Raji (cell line): ENCODE measurements around the gene SRSF4.

Experiments
- POLR2A ChIP-seq: IDR thresholded peaks from 2 replicates; pipeline ENCODE4 v1.6.1; 2011; ENCODE audit warnings: low read depth, low read length, control low read depth; ENCODE audit not compliant: insufficient read depth

SRSF4 gene

DNA sequence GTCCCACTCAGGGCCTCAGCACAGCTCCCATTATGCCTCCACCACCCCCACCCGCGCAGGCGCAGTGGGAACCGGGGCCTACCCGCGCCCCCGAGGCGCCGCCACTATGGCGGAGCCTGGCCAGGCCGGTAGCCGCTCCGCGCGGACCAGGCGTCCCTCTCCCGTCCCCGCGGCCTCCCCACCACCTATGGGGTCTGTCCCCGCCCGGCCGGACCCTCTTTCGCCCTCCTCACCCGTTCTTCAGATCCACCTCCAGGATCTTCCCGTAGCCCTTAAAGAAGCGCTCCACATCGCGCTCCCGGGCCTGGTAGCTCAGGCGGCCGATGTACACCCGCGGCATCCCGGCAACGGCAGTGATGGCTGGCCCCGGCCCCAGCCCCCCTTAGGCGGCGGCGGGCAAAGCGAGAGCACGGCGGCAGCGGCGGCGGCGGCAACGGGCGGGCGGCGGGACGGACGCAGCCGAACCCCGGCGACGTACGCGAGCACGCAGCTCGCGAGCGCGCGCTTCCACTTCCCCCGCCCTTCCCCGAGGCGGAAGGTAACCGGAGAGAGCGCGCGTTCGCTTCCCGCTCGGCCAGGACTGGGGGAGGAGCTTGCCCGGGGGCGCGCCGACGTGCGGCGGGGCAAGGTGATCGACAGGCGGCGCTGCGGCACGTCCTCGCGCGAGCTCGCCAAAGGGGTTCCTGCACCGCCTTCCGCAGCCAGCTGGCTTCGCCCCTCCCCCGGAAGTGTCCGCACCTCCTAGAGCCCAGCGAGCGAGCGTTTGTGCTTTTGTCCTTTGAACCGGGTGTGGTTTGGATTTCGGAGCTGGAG is at the start of gene SRSF4:
TSS of gene SRSF4 (minus strand) at position 488 of the 813 bp plus-strand sequence. CDS start at position 340, 148 bp downstream.
- peak; percentile 84 for TF ChIP-seq POLR2A

DNA sequence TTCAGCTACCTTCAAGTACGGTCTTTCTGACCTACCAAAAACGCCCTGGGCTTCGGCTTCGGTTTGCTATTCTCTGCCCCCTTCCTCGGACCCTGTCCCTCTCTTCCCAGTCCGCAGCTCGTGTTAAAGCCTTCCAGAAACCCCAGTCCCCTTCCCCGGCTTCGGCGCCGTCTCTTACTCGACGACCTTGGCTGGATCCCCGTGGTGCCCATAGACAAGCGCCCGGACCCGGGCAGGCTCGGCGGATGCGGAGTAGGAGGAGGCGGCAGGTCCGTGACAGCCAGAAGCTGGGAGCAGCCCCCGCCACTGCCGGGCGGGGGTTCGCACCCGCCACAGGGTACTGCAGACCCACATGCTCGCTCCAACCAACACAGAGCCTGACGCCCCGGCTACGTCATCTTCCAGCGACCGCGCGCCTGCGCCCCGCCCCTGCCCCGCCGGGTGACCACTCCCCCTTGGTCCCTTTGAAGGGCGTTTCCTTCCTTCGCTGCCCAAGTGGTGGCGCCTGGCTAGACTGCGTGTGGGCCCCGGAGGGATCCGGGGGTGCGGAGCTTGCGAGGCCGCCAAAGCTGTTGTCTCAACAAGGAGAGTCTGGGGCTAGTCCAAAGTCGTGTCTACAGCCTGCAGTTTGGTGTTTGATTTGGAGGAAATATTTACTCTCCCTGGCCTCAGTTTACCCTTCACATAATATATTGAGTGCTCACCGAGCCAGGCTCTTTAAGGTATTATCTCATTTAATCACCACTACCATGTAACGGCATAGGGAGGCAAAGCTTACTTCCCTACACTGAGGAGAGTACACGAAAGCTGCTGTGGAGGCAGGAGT is 49.1 kb upstream of the SRSF4 start, which contains the start of gene MECR:
TSS of gene MECR (minus strand) at position 382 of the 826 bp plus-strand sequence. CDS start at position 354, 28 bp downstream.
- peak; percentile 97 for TF ChIP-seq POLR2A

DNA sequence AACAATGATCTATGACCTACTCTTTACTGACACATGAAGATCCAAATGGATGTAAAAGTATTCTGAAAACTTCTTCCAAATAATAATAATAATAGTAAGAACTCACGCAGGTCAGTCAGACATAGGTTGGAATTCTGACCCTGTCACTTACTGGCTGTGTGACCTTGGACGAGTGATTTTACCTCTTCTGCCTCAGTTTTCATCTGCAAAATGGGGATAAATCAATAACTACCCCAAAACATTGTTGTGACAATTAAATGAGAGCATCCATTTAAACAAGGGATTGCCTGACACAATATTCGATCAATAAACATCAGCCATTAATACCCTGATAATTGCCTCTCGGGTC is 48.5 kb upstream of the SRSF4 start:
- no peak for TF ChIP-seq POLR2A

DNA sequence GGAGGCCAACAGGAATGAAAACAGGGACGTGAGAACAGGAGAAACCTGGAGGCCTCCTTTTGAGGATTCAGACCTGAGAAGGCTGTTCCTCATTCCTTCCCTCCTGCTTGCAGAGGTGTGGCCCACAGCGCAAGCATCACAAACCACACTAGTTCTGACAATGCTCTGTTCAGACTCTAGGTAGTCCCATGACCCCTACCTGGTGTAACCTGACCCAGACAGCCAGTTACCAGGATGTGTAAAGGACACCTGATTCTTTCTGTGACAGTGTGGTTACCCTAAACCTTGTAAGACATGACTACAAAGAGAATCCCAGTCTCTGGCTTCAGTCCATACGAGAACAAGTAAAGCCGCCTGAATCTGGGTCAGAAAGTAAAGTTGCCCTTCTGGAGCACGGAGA is 45.8 kb upstream of the SRSF4 start:
- no peak for TF ChIP-seq POLR2A

DNA sequence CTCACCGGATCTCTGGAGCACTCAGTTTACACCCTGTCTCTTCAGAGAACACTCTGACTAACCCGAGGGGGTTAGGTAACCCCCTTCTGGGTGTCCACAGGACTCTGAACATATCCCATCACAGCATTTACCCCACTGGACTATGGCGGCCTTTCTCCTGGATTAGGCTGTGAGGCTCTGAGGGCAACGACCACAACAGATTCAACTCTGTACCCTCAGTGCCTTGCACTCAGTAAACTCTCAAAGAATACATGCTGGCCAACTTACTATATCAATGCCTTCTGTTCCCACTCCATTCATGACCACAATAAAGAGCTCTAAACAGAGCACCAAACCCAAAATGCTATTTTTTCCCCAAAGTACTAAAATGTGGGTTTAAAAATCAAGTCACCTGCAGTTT is 43.7 kb upstream of the SRSF4 start:
- TF ChIP-seq POLR2A: no peak

DNA sequence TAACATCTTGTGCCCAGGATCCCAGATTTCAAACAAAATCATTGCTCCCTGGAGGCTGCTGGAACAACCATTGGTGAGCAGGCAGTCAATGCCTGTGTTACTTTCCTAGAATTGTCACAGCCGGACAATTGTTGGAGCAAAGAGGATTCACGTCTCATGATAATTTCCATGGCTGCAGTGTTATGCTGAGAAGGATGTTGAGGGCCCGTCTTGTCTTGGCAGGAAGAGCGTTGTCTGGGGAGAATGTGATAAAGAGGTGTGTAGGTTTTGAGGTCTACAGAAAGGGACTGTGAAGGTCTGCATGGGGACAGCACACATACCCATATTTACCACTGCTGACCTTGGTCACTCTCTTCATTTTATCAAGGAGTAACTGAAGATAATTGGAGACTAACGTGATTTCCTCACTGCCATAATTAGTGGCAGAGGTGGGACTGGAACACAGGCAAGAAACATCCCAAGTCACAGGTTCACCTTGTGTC is 42.7 kb upstream of the SRSF4 start:
- no peak for TF ChIP-seq POLR2A

DNA sequence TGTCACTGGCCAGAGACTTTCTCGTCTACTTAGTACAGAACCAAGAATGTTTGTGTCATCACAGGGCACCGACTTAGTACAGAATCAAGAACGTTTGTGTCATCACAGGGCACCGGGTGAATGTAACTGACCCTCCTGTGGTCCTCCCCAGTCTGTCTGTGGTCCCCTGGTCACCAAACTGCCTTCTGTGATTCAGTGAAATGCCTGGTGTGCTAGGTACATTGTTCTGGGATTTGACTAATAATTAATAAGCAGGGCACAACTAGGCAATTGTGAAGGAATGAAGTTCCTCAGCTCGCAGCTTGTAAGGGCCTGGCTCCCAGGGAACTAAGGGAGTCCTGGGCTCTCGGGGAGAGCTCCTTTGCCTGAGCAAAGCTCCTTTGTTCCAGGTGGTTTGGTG is 41.8 kb upstream of the SRSF4 start:
- no peak for TF ChIP-seq POLR2A

DNA sequence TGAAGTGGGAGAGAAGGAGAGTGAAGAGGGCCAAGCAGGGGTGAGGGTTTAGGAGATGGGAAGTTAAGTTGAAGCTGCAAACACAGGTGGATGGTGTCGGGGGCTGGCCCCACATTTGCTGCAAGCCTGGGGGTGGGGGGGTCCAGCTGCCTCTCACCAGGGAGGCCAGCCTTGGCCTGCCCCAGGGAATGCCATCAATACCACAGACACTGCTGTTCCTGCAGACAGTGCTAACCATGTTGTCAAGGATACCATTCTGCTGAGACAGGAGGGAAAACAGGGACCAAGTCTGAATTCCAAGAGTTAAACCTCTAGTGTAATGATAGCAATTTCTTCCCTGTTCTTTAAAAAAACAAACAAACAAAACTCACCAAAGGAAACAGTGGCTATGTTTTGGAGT is 41.0 kb upstream of the SRSF4 start:
- no peak for TF ChIP-seq POLR2A

DNA sequence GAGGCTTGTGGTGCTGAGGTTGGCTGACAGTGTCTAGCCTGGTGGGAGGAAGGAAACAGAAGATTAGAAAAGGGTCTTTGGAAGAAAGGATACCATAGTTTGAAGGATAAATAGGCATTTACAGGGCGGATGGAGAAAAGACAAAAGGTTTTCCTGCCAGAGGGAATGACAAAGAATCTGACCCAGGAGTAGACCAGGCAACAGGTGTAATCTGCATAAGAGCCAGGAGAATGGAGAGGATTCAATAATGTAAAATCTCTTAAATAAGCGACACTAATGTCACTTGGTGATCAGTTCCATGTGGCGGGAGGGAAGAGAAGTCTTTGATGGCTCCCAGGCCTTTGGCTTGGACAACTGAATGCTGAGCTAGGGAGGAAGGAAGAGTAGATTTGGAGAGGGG is 39.6 kb upstream of the SRSF4 start:
- TF ChIP-seq POLR2A: no peak

DNA sequence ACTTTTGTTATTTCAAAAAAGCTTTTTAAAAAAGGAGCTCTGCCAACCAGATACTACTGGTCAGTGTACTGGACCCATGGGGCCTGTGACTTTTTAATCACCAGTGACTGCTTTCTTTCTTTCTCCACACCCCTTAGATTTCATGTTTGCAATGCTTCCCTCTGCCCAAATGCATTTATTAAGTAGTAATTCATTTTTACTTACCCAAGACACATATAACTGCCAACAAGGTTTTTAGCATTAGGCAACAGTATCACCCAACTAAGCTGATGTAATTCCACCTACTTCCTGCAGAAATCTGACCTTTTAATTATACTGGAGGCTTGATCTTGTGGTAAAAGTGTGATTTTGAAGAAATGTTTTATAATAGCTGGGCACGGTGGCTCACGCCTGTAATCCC is 36.5 kb upstream of the SRSF4 start:
- no peak for TF ChIP-seq POLR2A

DNA sequence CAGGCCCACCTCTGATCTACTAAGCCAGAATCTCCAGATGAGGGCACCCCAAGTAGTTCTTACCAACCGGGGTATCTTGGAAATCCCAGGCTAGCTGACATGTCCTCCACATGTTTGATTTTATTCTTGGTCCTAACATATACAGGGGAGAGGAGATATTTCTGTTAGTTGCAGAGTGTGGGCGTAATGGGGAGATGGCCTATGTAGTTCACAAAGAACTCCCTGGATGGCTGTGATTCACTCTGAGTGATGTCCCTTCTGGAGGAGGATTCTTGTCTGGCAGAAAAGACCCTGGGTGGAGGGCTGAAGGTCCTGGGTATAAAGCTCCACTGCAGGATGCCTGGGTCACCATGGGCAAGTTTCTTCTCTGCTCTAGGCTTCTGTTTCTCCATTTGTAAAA is 35.9 kb upstream of the SRSF4 start:
- no peak for TF ChIP-seq POLR2A

DNA sequence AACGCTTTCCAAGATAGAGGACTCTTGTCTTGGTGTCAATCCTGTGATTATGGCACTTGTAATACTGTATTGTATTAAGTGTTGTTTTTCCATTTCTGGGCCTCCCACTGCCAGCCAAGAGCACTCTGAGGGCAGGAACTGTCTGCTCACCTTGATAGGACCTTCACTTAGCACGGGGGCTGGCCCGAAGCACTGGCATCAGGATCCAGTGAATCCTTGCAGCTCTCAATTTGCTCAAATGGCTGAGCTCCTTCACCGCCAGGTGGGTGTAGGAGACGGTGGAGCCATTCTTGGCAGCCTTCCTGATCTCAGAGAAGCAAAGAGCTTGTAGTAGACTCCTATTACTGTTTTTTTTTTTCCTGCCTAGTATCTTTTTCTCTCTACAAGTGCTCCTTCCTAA is 31.4 kb upstream of the SRSF4 start:
- no peak for TF ChIP-seq POLR2A

DNA sequence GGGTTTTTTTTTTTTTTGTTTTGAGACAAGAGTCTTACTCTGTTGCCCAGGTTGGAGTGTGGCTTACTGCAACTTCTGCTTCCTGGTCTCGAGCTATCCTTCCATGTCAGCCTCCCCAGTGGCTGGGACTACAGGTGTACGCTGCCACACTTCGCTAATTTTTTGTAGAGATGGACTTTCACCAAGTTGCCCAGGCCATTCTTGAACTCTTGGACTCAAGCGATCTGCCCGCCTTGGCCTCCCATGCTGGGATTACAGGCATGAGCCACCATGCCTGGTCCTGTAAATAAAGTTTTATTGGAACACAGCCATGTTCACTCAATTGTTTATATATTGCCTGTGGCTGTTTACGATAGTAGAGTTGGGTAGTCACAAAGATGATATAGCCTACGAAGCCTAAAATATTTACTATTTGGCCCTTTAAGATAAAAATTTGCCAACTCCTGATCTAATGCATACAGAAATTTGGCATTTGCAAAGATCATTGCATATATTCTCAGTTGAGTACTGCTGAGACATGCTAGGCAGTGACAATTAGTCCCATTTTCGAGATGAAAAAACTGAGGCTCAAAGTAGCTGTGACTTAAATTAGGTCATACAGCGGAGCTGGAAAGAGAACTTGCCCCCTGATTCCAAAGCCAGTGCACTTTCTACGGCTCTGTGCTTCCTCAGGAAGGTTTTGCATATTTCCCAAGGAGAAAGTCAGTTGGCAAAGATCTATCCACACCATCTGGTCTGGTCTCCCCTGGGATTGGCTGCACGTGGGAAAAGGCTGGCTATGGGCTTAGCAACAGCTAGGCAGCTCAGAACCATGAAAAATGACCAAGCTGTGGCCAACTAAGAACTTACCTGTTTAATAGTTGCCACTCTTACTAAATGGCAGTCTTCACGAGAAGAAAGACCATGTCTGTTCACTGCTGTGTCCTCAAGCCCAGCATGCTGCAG is 29.7 kb upstream of the SRSF4 start:
- no peak for TF ChIP-seq POLR2A

DNA sequence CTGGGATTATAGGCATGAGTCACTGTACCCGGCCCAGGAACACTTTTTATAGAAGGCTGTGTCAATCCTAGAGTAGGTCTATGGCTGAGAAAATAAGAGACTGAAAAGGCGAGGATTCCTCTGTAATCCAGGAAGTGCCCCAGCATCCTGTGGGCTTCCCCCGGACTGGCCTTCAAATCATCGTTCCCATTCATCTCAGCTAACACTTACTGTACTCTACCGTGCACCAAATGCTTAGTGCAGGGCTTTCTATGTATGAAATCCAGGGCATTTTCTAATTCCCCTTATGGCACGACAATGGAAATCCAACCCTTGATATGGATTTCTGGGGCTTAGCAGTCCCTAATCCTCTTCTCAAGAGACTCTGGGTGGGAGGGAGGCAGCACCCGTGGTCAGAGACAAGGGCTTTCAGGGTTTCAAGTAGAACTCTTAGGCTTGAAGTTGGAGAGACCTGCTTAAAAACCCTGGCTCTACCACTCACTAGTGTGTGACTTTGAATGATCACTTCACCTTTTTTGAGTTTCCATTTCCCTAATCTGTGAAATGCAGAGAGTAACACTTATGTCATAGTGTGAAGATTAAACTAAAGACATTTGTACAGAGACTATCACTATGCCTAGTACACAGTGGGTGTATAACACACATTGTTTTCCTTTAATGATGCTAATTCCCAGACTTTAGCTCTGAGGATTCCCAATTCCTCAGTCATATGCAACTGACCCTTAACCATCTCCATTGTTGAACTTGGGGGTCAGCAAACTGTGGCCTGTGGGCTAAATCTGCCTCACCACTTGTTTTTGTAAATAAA is 28.8 kb upstream of the SRSF4 start:
- TF ChIP-seq POLR2A: no peak
